CD4-positive, alpha-beta T cell treated with Interleukin-6 for 4 hours (primary cell): ENCODE measurements around the gene TRMU.
A peak's percentile ranks its signal among the peaks of the same experiment; 100 is the strongest.

Source experiments
- DNase-seq: peaks from one replicate; pipeline ENCODE4 v3.0.0-alpha.2; 2020; ENCODE audit warnings: mixed read lengths

Gene TRMU

GRCh38 chr22:46357711-46358520 lies 22.4 kb downstream of the TRMU start:
- DNase-seq, result no peak

- no peak for DNase-seq
These were observed 23.3 kb downstream of the TRMU start for GRCh38 chr22:46358766-46359165.

DNA sequence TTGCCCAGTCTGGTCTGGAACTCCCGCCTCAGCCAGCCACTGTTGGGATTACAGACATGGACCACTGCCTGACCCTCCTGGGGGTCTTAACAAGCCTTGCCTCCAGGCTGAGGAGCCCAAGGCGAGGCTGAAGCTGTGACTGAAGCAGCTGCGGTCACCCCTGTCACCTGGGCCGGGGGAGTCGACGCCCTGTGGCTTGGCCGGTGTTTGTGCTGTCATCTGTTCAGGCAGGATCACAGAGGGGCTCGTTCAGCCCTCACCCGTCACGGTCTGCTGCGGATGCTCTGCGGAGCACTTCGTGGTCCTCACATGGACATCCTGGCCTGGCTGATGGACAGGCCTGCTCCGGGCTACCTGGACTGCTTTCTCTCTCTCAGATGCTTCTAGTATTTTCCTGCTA lies 23.8 kb downstream of the TRMU start:
- no peak for DNase-seq

GRCh38 chr22:46360097-46360496 lies 24.6 kb downstream of the TRMU start:
- DNase-seq, result no peak

DNA sequence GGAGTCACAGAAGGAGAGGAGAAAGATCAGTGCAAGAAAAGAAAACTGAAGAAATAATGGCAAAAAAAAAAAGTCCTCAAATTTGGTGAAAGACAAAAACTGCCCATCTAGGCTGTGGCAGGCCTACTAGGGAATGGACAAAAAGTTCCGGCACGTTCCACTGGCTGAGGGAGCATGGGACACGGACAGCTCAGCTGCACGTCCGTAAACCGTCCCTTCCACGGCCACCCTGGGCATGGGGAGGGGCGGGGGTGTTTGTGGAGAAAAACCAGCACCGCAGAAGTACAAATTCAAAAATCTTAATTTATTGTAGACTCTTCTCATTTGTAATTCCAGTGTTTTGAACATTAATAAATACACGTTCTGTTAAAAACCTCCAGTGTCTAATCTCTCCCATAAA lies 25.4 kb downstream of the TRMU start:
- DNase-seq, result no peak

DNA sequence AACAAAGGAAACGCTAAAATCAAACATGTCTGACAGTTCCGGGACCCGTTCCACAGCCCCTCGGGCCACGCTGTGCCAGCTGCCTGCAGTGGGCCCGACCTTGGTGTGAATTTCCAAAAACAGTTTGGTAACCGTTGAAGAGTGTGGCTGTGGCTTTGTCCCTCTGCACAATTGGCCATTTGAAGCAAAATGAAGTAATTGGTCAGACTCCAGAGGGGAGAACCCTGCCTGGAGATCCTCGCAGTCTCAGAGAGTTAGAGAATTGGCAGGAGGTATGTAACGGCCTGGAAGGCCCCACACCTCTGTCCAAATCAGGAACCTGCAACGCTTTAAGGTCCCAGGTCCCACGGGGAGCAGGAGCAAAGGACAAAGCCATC lies 26.3 kb downstream of the TRMU start:
- no peak for DNase-seq

DNA sequence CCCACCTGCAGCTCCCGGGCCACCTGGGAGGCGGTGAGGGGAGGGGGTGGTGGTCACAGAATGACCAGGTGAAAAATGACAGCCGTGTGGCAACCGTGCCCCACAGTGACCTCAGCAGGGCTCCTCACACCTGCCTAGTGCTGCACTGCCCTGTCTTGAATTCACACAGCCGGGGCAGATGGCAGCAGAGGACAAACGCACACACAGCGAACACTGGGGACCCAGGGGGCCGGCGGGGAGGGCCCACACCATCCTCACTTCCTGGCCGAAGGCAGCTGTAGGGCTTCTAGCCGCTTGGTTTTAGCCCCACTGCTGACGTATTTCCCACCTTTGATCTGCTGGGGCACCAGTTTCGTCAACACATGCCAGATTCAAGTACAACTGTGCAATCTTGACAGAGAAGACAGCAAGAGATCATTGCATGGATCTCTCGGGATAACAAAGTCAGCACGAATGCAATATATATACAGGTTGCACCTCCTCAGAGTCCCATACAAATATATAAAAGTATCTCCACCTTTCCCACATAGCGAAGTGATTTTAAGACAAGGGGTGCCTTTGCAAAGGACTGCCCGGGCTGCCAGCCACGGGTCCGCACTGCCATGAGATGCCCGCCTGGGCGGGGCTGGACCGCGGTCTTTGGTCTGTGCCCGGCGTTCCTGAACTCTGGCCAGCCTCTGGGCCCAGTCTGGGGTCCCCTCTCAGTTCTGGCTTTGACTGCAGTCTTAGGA lies 26.9 kb downstream of the TRMU start:
- DNase-seq, result no peak

DNA sequence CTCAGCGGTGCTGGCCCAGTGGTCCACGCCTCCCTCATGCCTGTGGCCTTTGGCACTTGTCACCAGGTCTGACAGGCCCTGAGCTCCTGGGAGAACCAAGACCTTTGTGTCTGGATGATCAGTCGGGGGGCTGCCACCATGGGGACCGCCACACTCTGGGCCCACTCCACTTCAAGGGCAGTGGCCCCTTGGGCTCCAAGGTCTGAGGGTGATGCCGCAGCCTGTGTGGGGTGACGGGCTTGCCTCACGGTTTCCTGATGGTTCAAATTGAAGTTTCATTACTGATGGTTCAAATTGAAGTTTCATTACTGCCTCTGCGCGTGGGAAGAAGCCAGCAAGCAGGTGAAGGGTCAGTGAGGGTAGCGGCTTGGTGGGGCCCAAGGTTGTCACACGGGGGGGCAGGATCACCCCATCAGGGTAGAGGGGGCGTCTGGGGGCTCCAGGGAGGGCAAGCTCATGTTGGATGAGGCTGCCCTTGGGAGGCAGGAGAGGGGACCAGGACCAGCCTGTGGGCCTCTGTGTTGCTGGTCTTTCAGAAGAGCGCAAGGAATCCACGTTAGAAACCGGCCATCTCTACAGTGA lies 27.5 kb downstream of the TRMU start:
- DNase-seq, result no peak

GRCh38 chr22:46363611-46364321 lies 28.3 kb downstream of the TRMU start:
- no peak for DNase-seq

GRCh38 chr22:46364341-46365165 lies 29.0 kb downstream of the TRMU start:
- DNase-seq, result no peak

DNA sequence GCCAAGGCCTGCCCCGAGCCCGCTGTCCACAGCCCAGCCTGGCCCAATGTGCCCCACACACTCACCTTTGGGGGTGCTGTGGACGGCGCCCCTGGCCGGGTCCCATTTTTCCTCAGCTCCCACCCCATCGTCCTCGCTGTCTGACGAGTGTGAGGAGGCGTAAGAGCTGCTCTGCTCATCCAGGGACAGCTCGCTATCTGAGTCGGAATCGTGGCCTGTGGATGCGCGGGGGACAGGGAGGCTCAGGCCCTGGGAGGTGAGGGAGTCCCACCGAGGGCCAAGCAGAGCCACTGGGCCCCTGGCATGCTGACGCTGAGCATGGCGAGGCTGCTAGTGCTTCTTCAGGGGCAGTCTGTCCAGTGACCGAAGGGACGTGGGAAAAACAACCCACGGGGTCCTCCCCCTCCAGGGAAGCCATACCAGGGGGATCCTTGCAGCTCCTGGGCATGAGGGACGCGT lies 29.7 kb downstream of the TRMU start:
- no peak for DNase-seq

DNA sequence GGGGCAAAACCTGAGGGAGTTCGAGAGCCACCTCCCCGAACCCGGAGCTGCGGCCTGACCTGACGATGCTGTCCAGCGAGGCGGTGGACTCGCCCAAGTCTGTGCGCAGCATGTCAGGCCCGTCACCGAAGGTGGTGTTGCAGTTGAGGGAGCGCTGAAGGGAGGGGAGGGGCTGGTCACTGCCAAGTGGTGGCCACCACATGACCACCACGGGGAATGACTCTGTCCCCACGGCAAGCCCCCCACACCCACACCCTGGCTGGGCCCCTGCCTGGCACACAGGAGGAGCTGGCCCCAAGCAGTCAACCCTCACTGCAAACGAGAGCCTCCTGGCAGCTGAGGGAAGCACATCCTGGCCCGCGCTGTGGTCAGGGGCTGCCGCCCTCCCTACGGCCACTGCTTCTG lies 30.8 kb downstream of the TRMU start:
- no peak for DNase-seq

GRCh38 chr22:46366801-46367706 lies 31.5 kb downstream of the TRMU start:
- DNase-seq, result peak; percentile 15

- peak; percentile 74 for DNase-seq
These were observed 32.2 kb downstream of the TRMU start for GRCh38 chr22:46367707-46368191.

- DNase-seq, result no peak
These were observed 32.9 kb downstream of the TRMU start for GRCh38 chr22:46368422-46368821.

GRCh38 chr22:46368871-46369715 lies 33.6 kb downstream of the TRMU start:
- no peak for DNase-seq

DNA sequence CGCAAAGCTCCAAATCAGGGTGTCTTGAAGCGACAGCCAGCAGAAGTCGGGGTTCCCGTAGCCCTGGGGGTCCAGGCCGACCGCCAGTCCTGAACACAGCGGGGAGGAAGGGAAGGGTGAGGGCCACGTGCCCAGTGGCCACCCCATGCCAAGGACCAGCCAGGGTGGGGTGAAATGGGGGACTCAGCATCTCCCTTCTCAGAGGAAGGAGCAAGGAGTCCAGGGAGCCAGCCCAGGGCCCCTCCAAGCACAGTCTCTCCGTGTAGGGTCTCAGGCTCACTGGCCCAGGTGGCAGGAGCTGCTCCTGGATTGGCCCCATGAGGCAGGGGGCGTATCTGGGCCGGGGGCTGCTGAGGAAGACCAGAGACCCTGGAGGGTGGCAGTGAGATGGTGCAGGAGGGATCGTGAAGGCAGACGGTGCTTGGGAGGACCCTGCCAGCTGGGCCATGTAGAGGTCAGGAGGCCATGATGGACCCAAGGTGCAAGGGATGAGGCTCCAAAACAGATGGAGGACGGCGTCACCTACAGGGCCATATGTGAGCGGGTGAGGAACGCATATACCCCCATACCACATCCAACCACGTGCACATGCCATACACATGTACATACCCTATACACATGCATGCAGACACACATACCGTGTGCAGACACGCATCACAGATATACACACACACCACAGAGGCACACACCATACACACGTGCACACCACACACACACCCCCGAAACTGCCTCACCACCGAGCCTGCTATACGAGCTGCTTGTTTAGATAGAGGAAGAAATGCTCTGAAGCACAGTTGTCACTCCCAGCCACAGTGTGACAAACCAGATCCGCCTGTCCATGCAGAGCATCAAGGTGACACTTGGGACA lies 34.4 kb downstream of the TRMU start:
- DNase-seq, result no peak

- peak; percentile 51 for DNase-seq
These were observed 35.2 kb downstream of the TRMU start for GRCh38 chr22:46370584-46371291.
